GM19193 (cell line): Measurements from ENCODE around the gene NRIP2.

Experiments used
- POLR2A ChIP-seq: IDR thresholded peaks from 4 replicates; pipeline ENCODE4 v1.6.1; 2011; ENCODE audit not compliant: insufficient read depth, insufficient read length; ENCODE audit errors: extremely low read depth

The NRIP2 gene

GRCh38 chr12:2800046-2800570, 34.7 kb downstream of the NRIP2 start:
- TF ChIP-seq POLR2A = no peak

GRCh38 chr12:2797721-2798418, 37.0 kb downstream of the NRIP2 start:
- TF ChIP-seq POLR2A = no peak

GRCh38 chr12:2796187-2796666, 38.6 kb downstream of the NRIP2 start:
- TF ChIP-seq POLR2A = no peak

- peak; percentile 43 for TF ChIP-seq POLR2A
These were observed 39.3 kb downstream of the NRIP2 start for GRCh38 chr12:2795291-2796186.

- TF ChIP-seq POLR2A = peak; percentile 75
These were observed 40.0 kb downstream of the NRIP2 start, which contains the start of gene FKBP4 for GRCh38 chr12:2794736-2795289. Gene FKBP4, plus strand, starts transcription at chr12:2794970. Its CDS starts 170 bp downstream, at chr12:2795140.

- TF ChIP-seq POLR2A = no peak
These were observed 40.6 kb downstream of the NRIP2 start for GRCh38 chr12:2794191-2794735.

GRCh38 chr12:2793561-2793960, 41.3 kb downstream of the NRIP2 start:
- no peak for TF ChIP-seq POLR2A

- no peak for TF ChIP-seq POLR2A
These were observed 41.9 kb downstream of the NRIP2 start for GRCh38 chr12:2792671-2793500.

GRCh38 chr12:2791089-2791488, 43.7 kb downstream of the NRIP2 start:
- TF ChIP-seq POLR2A = no peak

- TF ChIP-seq POLR2A = no peak
These were observed 49.8 kb downstream of the NRIP2 start for GRCh38 chr12:2785017-2785416.

GRCh38 chr12:2783936-2784600, 50.8 kb downstream of the NRIP2 start:
- TF ChIP-seq POLR2A = no peak

GRCh38 chr12:2779281-2779680, 55.6 kb downstream of the NRIP2 start:
- no peak for TF ChIP-seq POLR2A

GRCh38 chr12:2776129-2776806, 58.6 kb downstream of the NRIP2 start:
- no peak for TF ChIP-seq POLR2A

GRCh38 chr12:2775431-2775830, 59.4 kb downstream of the NRIP2 start:
- no peak for TF ChIP-seq POLR2A
